Sciatic nerve (tissue), 2 donors: ENCODE data around the gene NCS1. TPM values are rescaled to one million over a fixed set of nuclear protein-coding genes. Genes with fewer than 3 reads are reported as not detected.

ENCODE experiments used
- ATAC-seq: fragments of 200-7000 bp; cut with Tn5 transposase; one replicate; pipeline ENCODE4 v1.9.1; 2020; ENCODE audit warnings: mild to moderate bottlenecking, moderate library complexity
- DNase-seq: peaks from one replicate; pipeline ENCODE4 v3.0.0-alpha.2; 2020; ENCODE audit warnings: low spot score
- intact Hi-C: fragments of 100-400 bp; cut with DNase I; formaldehyde crosslinking; loops from one replicate; pipeline ENCODE4 v1.14.2; 2022
- total RNA-seq: library from RNA; stranded (reverse); fragmentation: NEBNext Ultra II Directional; extraction: Animal tissue kit (Norgen Biotek cat#: 25700); gene quantifications from one replicate; pipeline ENCODE4 v1.2.1, GENCODE V29; 2021
- donor health status: DM: no; HTN: no; CAD: no.
- donor health status: DM: no; HTN: no; CAD: no.

Gene NCS1
- total RNA-seq, 1 donor from 2014 or later = 11.7 TPM

GRCh38 chr9:130189840-130190239 is 17.6 kb downstream of the NCS1 start:
- ATAC-seq (no peak), DNase-seq (no peak)
- intact Hi-C loops = no loop called here

GRCh38 chr9:130191068-130191748 is 19.0 kb downstream of the NCS1 start:
- ATAC-seq = no peak
- DNase-seq = no peak
- intact Hi-C loops = no loop called here

- ATAC-seq (no peak), DNase-seq (no peak)
- intact Hi-C loops = no loop called here
These were observed 19.5 kb downstream of the NCS1 start for GRCh38 chr9:130191749-130192120.

GRCh38 chr9:130192382-130192999 is 20.3 kb downstream of the NCS1 start:
- intact Hi-C loops = no loop called here
- ATAC-seq (no peak), DNase-seq (no peak)

- DNase-seq (no peak), ATAC-seq (no peak)
These were observed 20.9 kb downstream of the NCS1 start for GRCh38 chr9:130193103-130193502.

GRCh38 chr9:130193531-130194377 is 21.6 kb downstream of the NCS1 start:
- DNase-seq (no peak), ATAC-seq (peak; percentile 76)
- intact Hi-C loops = no loop called here

More at GRCh38 chr9:130193103-130193502, 20.9 kb downstream of the NCS1 start:
- intact Hi-C loops = no loop called here

- intact Hi-C loops = no loop called here
- DNase-seq = no peak
- ATAC-seq = no peak
These were observed 22.3 kb downstream of the NCS1 start for GRCh38 chr9:130194378-130194932.

GRCh38 chr9:130195638-130196037 is 23.4 kb downstream of the NCS1 start:
- ATAC-seq (peak; percentile 4), DNase-seq (no peak)
- intact Hi-C loops = no loop called here

- intact Hi-C loops = no loop called here
- ATAC-seq = no peak
- no peak for DNase-seq
These were observed 24.4 kb downstream of the NCS1 start for GRCh38 chr9:130196643-130197042.

GRCh38 chr9:130197386-130197785 is 25.2 kb downstream of the NCS1 start:
- DNase-seq (no peak), ATAC-seq (no peak)
- intact Hi-C loops = no loop called here

- ATAC-seq = no peak
- no peak for DNase-seq
- intact Hi-C loops = no loop called here
These were observed 25.7 kb downstream of the NCS1 start for GRCh38 chr9:130197888-130198287.

GRCh38 chr9:130198501-130199179 is 26.4 kb downstream of the NCS1 start:
- no peak for ATAC-seq
- intact Hi-C loops = no loop called here
- DNase-seq = no peak

- DNase-seq (no peak), ATAC-seq (no peak)
- intact Hi-C loops = no loop called here
These were observed 27.4 kb downstream of the NCS1 start for GRCh38 chr9:130199605-130200004.

- ATAC-seq = peak; percentile 29
- intact Hi-C loops = no loop called here
- no peak for DNase-seq
These were observed 28.0 kb downstream of the NCS1 start for GRCh38 chr9:130200038-130200849.

- ATAC-seq = no peak
- DNase-seq = no peak
- intact Hi-C loops = no loop called here
These were observed 29.2 kb downstream of the NCS1 start for GRCh38 chr9:130201399-130201873.

GRCh38 chr9:130201974-130202373 is 29.8 kb downstream of the NCS1 start:
- ATAC-seq (no peak), DNase-seq (no peak)
- intact Hi-C loops = no loop called here

- DNase-seq = no peak
- intact Hi-C loops = no loop called here
- ATAC-seq = no peak
These were observed 32.1 kb downstream of the NCS1 start for GRCh38 chr9:130204341-130204740.

GRCh38 chr9:130204959-130205358 is 32.8 kb downstream of the NCS1 start:
- intact Hi-C loops = no loop called here
- DNase-seq = no peak
- ATAC-seq = no peak
